ENCODE measurements around the gene MON1B.

DNA sequence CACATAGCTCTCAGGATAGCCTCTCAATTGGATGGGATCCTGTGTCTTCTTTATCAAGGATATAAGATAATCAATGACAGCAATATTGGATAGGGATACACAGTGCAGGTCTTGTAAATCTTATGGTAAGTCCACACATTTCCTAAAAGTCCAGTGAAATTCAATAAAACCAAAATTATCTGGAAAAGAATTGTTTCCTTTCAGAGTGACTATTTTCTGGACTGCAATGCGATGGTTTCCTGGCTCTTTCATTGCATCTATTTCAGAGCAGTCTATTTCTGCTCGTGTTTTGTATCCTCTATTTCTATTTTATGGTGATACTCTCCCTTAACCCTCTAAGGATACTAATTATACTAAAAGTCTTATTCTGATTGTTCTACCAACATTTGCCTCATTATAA lies 24.3 kb upstream of the MON1B start:
- TF ChIP-seq, protein P1, sequence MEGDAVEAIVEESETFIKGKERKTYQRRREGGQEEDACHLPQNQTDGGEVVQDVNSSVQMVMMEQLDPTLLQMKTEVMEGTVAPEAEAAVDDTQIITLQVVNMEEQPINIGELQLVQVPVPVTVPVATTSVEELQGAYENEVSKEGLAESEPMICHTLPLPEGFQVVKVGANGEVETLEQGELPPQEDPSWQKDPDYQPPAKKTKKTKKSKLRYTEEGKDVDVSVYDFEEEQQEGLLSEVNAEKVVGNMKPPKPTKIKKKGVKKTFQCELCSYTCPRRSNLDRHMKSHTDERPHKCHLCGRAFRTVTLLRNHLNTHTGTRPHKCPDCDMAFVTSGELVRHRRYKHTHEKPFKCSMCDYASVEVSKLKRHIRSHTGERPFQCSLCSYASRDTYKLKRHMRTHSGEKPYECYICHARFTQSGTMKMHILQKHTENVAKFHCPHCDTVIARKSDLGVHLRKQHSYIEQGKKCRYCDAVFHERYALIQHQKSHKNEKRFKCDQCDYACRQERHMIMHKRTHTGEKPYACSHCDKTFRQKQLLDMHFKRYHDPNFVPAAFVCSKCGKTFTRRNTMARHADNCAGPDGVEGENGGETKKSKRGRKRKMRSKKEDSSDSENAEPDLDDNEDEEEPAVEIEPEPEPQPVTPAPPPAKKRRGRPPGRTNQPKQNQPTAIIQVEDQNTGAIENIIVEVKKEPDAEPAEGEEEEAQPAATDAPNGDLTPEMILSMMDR (IDR thresholded peaks at IDR 0.05; ENCODE audit: poor library complexity, severe bottlenecking): no peak
- TF ChIP-seq TAF1 (IDR thresholded peaks at IDR 0.05; ENCODE audit: low read depth): no peak
- TF ChIP-seq EZH2 (IDR thresholded peaks at IDR 0.05; ENCODE audit: borderline replicate concordance, insufficient read depth, low read length, poor library complexity, severe bottlenecking): no peak
- no peak for TF ChIP-seq EP300 (conservative IDR thresholded peaks at IDR 0.05; ENCODE audit: poor library complexity, severe bottlenecking)
- TF ChIP-seq MXI1 (conservative IDR thresholded peaks at IDR 0.05; ENCODE audit: poor library complexity, severe bottlenecking): no peak
- no peak for TF ChIP-seq POLR2AphosphoS5 (IDR thresholded peaks at IDR 0.05)
- no peak for TF ChIP-seq RAD21 (conservative IDR thresholded peaks at IDR 0.05)

All from neural cell (in vitro differentiated cells).